Islet precursor cell (in vitro differentiated cells): ENCODE data around the gene CREBBP.

Source experiments
- DNase-seq: peaks from one replicate; pipeline ENCODE4 v3.0.0-alpha.2; 2018

The CREBBP gene

DNA sequence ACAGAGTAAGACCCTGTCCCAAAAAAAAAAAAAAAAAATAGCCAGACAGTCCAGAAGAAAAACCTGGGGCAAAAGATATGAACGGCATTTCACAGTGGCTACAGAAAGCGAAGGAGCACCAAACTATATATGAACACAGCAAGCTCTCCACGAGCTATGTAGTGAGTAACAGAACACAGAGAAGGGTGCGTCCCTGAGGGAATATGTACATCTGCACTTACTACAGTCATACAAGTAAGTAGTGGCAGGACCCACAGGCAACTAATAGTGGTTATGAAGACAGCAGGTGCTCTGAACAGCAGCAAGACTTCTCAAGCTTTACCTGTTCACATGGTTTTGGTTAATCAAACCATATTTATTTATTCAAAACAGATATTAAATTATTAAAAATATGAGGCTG is 179.0 kb downstream of the CREBBP start:
- no peak for DNase-seq

DNA sequence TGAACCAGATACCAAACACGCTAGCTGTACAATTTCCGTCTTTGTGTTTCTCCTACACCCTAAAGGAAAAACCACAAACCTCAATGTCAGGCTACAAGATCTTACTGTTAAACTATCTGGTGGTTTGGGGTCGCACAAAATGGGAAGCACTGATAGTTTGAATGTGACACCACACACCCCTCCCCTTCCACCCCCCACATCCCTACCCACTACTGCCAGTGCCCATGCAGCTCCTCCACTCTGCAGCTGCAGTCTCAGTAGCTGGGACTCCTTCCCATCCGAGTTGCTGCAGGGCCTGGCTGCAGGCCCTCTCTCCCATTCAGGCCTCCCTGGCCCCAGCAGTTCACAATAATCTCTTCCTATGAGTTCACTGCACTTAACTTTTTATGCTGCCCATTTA is 181.6 kb downstream of the CREBBP start:
- no peak for DNase-seq

DNA sequence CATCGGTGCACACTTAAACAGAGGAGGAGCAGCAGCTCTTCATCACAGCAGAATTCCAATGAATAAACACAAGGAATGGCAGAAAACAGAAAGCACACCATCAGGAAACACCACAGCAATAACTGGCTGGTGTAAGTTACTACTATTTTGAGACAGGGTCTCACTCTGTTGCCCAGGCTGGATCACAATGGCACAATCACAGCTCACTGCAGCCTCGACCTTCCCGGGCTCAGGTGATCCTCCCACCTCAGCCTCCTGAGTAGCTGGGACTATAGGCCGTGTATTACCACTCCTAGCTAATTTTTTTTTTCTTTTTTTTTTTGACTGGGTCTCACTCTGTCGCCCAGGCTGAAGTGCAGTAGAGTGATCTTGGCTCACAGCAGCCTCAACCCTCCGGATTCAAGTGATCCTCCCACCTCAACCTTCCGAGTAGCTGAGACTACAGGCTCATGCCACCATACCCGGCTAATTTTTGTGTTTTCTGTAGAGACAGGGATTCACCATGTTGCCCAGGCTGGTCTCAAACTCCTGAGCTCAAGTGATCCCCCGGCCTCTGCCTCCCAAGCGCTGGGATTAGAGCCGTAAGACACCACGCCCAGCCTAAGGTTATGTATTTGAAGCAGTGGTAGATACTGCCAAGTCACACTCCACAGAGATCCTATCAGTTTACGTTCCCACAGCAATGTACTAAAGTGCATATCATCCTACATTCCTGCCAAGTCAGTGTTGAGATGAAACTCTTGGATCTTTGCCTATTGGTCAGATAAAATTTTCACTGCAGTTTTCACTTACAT is 183.9 kb downstream of the CREBBP start:
- no peak for DNase-seq

DNA sequence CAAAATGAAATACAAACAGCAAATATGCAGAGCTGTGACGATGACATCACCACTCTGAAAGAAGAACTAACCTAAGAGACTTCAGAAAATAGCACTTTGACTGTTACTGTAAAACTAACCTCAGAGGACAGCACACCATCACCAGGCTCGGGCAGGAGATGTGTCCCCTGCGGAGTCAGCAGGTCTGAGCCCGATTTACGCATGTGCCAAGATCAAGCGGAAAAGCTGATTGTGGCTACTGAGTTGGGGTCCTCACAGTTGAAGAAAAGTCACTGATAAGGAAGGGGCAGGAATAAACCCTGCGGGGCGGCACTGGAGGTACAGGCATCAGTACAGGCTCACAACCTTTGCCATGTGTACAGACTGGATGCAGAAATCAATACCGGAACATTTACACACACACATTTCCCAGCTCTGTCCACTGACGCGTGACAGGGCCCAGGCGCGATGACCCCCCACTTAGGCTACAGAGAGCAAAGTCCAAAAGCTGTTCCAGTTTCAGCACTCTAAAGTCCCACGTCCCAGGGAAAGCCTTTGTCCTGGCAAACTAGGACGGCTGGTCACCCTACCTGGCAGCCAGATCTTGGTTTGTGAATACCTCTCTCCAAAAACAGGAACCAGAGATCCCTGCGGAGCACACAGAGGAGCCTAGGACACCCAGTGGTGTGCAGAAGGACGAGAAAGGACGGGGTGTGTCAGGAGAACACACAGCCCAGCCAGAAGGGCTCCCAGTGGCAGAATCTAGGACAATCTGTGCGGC is 184.7 kb downstream of the CREBBP start:
- no peak for DNase-seq

DNA sequence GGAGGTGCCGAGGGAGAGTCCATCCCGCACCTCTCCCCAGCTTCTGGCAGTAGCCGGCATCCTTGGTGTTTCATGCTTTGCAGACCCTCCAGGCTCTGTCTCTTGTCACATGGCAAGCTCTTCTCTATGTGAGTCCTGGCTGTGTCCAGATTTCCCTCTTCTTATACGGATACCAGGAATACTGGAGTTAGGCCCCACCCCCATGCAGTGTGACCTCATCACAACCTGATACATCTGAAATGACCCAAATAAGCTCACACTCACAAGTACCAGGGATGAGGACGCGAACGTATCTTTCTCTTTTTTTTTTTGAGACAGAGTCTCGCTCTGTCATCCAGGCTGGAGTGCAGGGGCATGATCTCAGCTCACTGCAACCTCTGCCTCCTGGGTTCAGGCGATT is 186.5 kb downstream of the CREBBP start:
- no peak for DNase-seq

DNA sequence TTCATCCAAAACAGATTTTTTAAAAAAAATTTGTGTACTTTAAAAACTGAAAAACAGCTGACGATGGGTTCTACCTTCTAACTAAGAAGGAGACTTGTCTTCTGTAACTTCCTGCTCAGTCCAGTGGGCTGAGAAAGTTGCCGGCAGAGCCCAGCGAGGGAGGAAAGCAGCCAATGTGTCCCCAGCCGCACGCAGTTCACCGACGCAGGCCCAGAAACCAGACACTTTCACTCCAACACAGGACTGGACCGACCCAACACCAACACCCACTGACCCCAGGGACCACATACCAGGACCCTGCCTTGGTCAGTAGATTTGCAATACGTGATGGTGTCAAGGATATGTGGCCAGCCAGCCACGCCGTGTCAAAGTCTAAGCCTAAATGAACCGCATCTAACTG is 188.8 kb downstream of the CREBBP start:
- DNase-seq = no peak

DNA sequence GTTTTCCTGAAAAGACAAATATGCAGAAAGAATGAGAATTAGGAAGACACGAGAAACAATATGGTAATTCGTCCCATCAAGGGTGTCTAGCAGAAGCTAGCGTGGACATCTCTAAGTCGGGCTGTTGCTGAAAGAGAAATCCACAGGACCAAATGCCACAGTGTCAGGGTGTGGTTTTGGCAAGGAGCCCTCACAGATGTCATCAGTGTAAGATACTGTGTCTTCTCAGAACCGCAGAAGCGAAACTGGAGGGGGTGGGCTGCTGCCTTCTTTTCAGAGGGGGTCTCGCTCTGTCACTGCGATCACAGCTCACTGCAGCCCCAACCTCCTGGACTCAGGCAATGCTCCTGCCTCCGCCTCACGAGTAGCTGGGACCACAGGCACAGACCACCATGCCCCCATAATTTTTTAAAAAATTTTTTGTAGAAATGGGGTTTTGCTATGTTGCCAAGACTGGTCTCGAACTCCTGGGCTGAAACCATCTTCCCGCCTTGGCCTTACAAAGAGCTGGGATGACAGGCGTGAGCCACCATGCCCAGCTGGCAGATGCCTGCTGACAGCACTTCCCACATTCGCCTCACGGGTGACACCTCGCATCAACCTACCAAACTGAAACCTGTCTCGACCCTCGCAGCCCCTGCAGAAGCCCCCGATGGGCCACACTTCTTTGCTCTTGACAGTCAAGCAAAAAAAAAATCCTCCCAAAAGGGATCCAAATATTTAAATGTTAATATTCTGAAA is 189.4 kb downstream of the CREBBP start:
- no peak for DNase-seq

DNA sequence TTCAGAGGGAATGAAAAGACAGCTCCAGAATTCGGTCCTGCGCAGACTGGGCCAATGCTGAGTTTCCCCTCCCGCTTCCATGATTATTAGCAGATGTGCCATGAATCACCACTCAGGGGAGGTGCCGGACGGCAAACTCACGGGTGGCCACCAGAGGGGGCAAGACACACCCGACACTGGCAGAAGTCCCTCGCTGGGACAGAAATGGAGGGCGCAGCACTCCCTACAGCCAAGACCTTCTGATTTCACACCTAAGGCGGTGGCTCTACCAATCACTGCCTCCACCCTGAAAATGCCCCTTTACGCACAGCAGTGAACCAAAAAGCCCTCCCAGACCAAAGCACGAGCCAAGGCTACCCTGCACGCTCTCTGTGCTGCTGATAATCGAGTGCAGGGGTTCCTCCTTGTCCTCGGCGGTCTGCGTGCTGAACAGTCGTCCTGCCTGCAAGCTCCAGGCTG is 190.0 kb downstream of the CREBBP start:
- DNase-seq = peak; percentile 96

DNA sequence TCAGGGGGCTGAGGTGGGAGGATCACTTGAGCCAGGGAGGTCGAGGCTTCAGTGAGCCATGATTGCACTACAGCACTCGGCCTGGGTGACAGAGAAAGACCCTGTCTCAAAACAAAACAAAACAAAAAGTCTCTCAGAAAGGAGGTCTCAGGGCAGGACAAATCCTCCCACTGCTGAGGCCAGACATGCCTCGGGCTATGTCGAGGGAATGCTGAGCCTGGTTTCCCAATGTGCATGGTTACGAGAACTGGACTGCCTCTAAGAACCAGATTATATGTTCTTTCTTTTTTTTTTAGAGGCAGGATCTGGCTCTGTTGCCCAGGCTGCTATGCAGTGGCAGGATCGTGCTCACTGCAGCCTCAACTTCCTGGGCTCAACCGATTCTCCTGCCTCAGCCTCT is 190.8 kb downstream of the CREBBP start:
- DNase-seq = peak; percentile 78

DNA sequence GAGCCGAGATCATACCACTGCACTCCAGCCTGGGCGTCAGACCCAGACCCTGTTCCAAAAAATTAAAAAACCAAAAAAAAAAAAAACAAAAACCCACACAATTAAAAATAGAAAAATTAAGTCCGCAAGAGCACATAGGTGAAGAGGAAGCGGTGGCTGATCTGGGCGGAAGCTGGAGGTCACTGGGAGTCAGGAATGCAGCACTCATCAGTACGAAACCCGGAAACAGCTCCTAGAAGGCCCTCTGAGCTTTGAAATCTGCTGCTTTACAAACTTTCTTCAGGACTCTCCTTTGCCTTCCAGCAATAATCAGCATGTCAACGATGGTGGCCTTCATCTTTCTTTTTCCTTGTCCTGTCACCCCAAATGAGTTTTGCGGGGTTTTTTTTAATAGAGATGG is 192.7 kb downstream of the CREBBP start:
- DNase-seq = no peak

DNA sequence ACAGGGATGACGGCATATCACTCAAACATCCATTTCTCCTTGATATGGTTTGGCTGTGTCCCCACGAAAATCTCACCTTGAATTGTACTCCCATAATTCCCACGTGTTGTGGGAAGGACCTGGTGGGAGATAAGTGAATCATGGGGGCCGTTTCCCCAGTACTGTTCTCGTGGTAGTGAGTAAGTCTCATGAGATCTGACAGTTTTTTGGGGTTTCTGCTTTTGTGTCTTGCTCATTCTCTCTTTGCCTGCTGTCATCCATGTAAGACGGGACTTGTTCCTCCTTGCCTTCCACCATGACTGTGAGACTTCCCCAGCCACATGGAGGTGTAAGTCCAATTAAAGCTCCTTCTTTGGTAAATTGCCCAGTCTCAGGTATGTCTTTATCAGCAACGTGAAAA is 193.5 kb downstream of the CREBBP start:
- no peak for DNase-seq

DNA sequence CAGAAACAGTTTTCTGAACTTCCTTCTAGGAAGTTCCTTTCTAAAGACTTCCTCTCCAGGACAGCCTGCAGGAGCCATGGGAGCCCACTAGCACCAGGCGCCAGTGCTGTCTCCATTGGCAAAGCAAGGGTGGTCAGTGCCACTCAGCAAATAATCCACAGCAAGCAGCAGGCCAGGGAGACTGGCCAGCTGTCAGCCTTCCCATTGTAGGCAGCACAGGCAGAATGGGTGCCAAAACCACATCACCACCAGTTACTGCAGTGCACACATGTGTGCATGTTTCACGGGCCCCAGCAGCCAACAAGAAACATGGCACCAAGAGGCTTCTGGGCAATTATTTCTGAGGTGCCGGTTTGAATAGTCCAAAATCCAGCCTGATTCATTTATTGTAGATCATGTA is 199.3 kb downstream of the CREBBP start:
- no peak for DNase-seq

DNA sequence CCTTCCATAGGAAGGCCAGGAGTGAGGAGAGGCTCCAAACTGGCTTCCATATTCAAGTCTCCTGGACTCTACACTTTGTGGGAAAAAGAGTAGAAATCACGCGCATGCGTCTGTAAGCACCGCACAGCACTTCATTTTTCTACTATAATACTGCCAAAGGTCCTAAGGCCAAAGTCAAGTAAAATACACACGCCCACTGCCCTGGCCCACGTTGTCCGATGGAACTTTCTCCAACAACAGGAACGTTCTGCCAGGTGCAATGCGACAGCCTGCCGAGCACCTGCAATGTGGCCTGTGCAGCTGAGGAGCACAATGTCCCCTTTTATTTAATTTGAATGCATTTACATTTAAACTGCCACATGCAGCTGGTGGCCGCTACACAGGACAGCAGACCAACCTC is 202.5 kb downstream of the CREBBP start:
- no peak for DNase-seq

DNA sequence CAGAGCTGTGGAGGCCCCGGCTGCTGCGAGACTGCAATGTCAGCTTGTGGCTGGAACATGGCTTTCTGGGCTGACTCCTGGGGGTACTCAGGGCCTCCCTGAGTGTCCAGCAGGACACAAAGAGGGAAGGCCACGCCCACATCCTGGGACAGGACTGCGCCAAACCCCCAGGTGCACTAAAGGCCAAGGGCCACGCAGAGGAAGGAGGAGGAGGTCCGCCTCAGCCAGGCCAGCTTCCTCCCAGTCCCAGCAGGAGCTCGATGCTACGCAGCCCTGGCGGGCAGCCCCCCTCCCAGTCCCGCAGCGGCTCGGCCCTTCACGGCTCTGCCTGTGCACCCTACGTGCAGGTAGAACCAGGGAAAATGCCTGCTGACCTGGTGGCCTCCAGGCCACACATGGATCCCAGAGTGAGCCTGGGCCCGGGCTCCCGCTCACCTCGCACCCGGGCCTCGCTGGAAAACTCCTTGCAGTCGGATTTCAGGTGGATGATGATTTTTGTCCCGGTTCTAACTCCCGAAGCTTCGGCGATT is 204.8 kb downstream of the CREBBP start:
- no peak for DNase-seq
